K562 (cell line): ENCODE data around the gene CD69.

ENCODE experiments used
- EP300 ChIP-seq: IDR thresholded peaks from 2 replicates; pipeline ENCODE4 v1.6.1; 2012; ENCODE audit warnings: low read length, improper control_type of control experiment
- FOXA1 ChIP-seq: fragments of 450-650 bp; IDR thresholded peaks from 2 replicates; pipeline ENCODE4 v1.6.1; 2016; ENCODE audit warnings: mild to moderate bottlenecking, borderline replicate concordance
- MTA2 ChIP-seq: fragments of 450-650 bp; IDR thresholded peaks from 2 replicates; pipeline ENCODE4 v1.6.1; 2016; ENCODE audit warnings: low read depth
- PCBP1 ChIP-seq: fragments of 200-400 bp; formaldehyde crosslinking; IDR thresholded peaks from 2 replicates; pipeline ENCODE4 v1.6.1; 2018; ENCODE audit warnings: mild to moderate bottlenecking, low read depth, low read length; ENCODE audit not compliant: poor library complexity, severe bottlenecking
- POLR2A ChIP-seq: fragments of 450-650 bp; conservative IDR thresholded peaks from 2 replicates; pipeline ENCODE4 v1.6.1; 2016
- POLR2AphosphoS2 ChIP-seq: IDR thresholded peaks from 2 replicates; pipeline ENCODE4 v1.6.1; 2012; ENCODE audit warnings: low read length, improper control_type of control experiment
- SP2 ChIP-seq: IDR thresholded peaks from 2 replicates; pipeline ENCODE4 v1.6.1; 2011; ENCODE audit warnings: mild to moderate bottlenecking, low read depth, low read length, moderate library complexity; ENCODE audit not compliant: poor library complexity, severe bottlenecking; ENCODE audit errors: extremely low read depth
- TBP ChIP-seq: optimal IDR thresholded peaks from 2 replicates; pipeline ENCODE3; 2011; ENCODE audit warnings: low read depth, low read length, improper control_type of control experiment
- TF ChIP-seq, protein P1 (sequence below): sonication (generic); formaldehyde crosslinking; IDR thresholded peaks from 2 replicates; pipeline ENCODE4 v1.5.0; 2020; ENCODE audit warnings: missing genetic modification reagents
- TF ChIP-seq, protein P2 (sequence below): fragments of 250-450 bp; sonication (Bioruptor Pico); IDR thresholded peaks from 2 replicates; pipeline ENCODE4 v1.5.1; 2021; ENCODE audit warnings: mild to moderate bottlenecking

DNA sequence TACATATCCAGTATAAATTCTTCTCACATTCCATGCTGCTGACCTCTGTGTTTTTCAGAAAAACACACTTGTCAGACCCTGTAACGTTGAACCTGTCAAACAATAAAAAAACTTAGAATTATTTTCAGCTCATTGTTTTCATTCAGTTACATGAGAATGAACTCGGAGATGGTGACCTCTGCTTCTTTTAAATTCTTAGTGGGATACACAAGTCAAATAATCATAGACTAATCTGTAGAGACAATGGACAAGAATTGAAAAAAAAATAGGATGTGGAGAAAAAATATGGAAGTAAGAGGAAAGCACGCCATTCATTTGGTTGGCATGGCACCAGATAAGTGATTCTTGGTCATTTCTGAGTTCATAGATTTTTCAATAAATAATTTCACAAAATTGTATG, 7.2 kb downstream of the CD69 start:
- TF ChIP-seq PCBP1 (no peak), TBP (no peak), FOXA1 (no peak), SP2 (no peak), EP300 (no peak), POLR2A (0 out of 2 replicates have a peak, but pooled peaks have one; percentile 0), POLR2AphosphoS2 (no peak), MTA2 (no peak)
- TF ChIP-seq, protein P1, sequence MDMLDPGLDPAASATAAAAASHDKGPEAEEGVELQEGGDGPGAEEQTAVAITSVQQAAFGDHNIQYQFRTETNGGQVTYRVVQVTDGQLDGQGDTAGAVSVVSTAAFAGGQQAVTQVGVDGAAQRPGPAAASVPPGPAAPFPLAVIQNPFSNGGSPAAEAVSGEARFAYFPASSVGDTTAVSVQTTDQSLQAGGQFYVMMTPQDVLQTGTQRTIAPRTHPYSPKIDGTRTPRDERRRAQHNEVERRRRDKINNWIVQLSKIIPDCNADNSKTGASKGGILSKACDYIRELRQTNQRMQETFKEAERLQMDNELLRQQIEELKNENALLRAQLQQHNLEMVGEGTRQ (CRISPR knock-in tag): no peak
- TF ChIP-seq, protein P2, sequence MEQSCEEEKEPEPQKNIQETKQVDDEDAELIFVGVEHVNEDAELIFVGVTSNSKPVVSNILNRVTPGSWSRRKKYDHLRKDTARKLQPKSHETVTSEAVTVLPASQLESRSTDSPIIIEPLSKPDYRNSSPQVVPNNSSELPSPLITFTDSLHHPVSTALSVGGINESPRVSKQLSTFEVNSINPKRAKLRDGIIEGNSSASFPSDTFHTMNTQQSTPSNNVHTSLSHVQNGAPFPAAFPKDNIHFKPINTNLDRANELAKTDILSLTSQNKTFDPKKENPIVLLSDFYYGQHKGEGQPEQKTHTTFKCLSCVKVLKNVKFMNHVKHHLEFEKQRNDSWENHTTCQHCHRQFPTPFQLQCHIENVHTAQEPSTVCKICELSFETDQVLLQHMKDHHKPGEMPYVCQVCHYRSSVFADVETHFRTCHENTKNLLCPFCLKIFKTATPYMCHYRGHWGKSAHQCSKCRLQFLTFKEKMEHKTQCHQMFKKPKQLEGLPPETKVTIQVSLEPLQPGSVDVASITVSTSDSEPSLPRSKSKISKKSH: no peak
